HUES6 (cell line): ENCODE results near the gene RAP1GAP2.
"Not testable (repeated sequence)": the region's sequence is repeated elsewhere in the genome, so short reads cannot be mapped to it uniquely, and the experiment has no call there.

Experiments
- H3K27ac ChIP-seq: 2 replicates; pipeline ENCODE4 v1.7.0; 2013; ENCODE audit warnings: low read depth, mild to moderate bottlenecking, low read length, inconsistent platforms
- H3K27me3 ChIP-seq: 2 replicates; pipeline ENCODE4 v1.6.1; 2013; ENCODE audit warnings: low read length; ENCODE audit not compliant: control insufficient read depth, insufficient read depth
- H3K36me3 ChIP-seq: 2 replicates; pipeline ENCODE4 v1.6.1; 2013; ENCODE audit warnings: low read length; ENCODE audit not compliant: control insufficient read depth, insufficient read depth
- H3K4me1 ChIP-seq: 2 replicates; pipeline ENCODE4 v1.6.1; 2013; ENCODE audit warnings: low read length; ENCODE audit not compliant: control insufficient read depth, insufficient read depth
- H3K4me3 ChIP-seq: 2 replicates; pipeline ENCODE4 v1.5.1; 2013; ENCODE audit warnings: low read depth, low read length
- H3K9ac ChIP-seq: one replicate; pipeline ENCODE4 v1.6.1; 2013; ENCODE audit warnings: mild to moderate bottlenecking, low read length
- H3K9me3 ChIP-seq: 2 replicates; pipeline ENCODE4 v1.6.1; 2013; ENCODE audit warnings: low read depth, low read length; ENCODE audit not compliant: control insufficient read depth, insufficient read depth

The RAP1GAP2 gene

DNA sequence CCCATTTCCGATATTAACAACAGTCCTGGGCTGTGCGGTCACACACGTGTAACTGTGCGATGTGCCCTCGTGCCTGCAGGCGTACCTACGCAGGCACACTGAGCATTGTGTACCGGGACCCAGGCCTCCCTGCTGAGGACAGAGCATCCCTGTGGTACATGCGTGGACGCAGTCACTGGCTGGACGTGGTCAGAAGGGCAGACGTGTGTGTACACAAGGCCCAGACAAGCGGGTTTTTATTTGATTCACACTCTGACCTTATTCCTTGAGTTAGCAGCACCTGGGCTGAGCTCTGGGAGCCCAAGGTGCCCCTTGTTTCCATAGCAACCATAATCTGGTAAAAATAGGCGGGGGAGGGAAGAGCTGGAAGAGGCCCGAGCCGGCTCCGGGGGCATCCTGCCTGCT is 19.5 kb downstream of the RAP1GAP2 start:
- Histone ChIP-seq H3K9me3 (no peaks in the 10 kb centered on the region), H3K27me3 (no peaks in the 10 kb centered on the region), H3K9ac (no peak overlapping the region), H3K4me1 (peaks cover 20% of the 10 kb centered on the region; the same call in 1 of the 2 replicates), H3K4me3 (no peak overlapping the region), H3K27ac (no peak overlapping the region), H3K36me3 (no peaks in the 10 kb centered on the region)

DNA sequence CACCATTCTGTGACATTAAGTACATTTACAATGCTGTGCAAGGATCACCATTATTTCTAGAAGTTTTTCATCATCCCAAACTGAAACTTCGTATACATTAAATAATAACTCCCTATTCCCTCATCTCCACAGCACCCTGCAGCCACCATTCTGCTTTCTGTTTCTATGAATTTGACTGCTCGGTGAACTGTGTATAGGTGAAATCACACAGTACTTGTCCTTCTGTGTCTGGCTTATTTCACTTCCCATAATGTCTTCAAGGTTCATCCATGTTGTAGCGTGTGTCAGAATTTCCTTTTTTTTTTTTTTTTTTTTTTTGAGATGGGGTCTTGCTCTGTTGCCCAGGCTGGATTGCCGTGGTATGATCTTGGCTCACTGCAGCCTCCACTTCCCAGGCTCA is 20.4 kb downstream of the RAP1GAP2 start:
- H3K27me3 ChIP-seq = no peaks in the 10 kb centered on the region
- no peaks in the 10 kb centered on the region for H3K36me3 ChIP-seq
- H3K27ac ChIP-seq = no peak overlapping the region
- peaks cover 20% of the 10 kb centered on the region; the same call in 1 of the 2 replicates for H3K4me1 ChIP-seq
- no peak overlapping the region for H3K4me3 ChIP-seq
- no peak overlapping the region for H3K9ac ChIP-seq
- H3K9me3 ChIP-seq = no peaks in the 10 kb centered on the region

- H3K4me3 ChIP-seq, H3K27me3 ChIP-seq, H3K27ac ChIP-seq, H3K9me3 ChIP-seq, H3K36me3 ChIP-seq, H3K9ac ChIP-seq: not testable (repeated sequence)
- peaks cover 13% of the 10 kb centered on the region; the same call in 1 of the 2 replicates for H3K4me1 ChIP-seq
These were observed 23.1 kb downstream of the RAP1GAP2 start for GRCh38 chr17:2819294-2819693.

- no peaks in the 10 kb centered on the region for H3K9me3 ChIP-seq
- no peaks in the 10 kb centered on the region for H3K36me3 ChIP-seq
- H3K4me1 ChIP-seq = peaks cover 6% of the 10 kb centered on the region; the same call in 1 of the 2 replicates
These were observed 23.8 kb downstream of the RAP1GAP2 start for GRCh38 chr17:2819921-2820501.

GRCh38 chr17:2821868-2822267 is 25.6 kb downstream of the RAP1GAP2 start:
- no peaks in the 10 kb centered on the region for H3K27me3 ChIP-seq
- H3K4me3 ChIP-seq = no peak overlapping the region
- H3K27ac ChIP-seq = no peak overlapping the region

More at GRCh38 chr17:2819921-2820501, 23.8 kb downstream of the RAP1GAP2 start:
- H3K27ac ChIP-seq = no peak overlapping the region
- no peaks in the 10 kb centered on the region for H3K27me3 ChIP-seq
- no peak overlapping the region for H3K4me3 ChIP-seq
- no peak overlapping the region for H3K9ac ChIP-seq

GRCh38 chr17:2822358-2822757 is 26.1 kb downstream of the RAP1GAP2 start:
- no peak overlapping the region for H3K27ac ChIP-seq
- no peaks in the 10 kb centered on the region for H3K9me3 ChIP-seq
- H3K9ac ChIP-seq = no peak overlapping the region
- H3K27me3 ChIP-seq = no peaks in the 10 kb centered on the region
- no peaks in the 10 kb centered on the region for H3K4me1 ChIP-seq
- H3K4me3 ChIP-seq = no peak overlapping the region
- H3K36me3 ChIP-seq = no peaks in the 10 kb centered on the region

More at GRCh38 chr17:2821868-2822267, 25.6 kb downstream of the RAP1GAP2 start:
- no peaks in the 10 kb centered on the region for H3K9me3 ChIP-seq
- no peaks in the 10 kb centered on the region for H3K36me3 ChIP-seq
- H3K4me1 ChIP-seq = no peaks in the 10 kb centered on the region
- no peak overlapping the region for H3K9ac ChIP-seq

DNA sequence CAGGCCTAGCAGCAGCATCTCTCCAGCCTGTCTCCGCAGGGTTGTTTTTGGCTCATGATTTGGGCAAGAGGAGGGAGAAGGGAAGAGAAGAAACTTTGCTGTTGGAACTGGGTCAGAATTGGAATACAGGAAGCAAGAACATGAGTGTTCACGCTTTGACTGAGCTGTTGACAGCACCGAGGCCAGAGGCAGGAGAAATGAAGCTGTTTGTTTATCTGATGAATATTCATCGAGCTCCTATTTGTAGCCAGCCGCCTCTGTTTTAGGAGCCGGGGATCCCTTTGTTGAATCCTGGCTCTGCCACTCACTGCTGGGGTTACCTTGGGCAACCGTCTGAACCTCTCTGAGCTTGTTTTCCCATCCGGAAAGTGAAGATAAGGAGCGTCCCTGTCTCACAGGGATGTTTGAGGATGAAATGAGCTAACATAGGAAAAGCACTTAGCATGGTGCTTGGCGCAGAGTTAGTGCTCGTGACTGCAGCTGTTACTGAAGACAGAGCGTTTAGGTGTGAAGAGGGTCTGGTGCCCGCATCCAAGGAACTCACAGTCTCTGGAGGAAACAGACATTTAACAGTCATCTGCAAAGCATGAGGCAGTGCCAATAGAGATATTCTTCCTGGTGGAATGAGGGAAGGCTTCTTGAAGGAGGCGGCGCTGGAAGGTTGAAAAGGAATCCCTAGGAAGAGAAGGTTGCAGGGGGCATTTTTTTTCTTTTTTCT is 29.2 kb downstream of the RAP1GAP2 start:
- Histone ChIP-seq H3K27me3 (no peaks in the 10 kb centered on the region), H3K36me3 (no peaks in the 10 kb centered on the region), H3K9me3 (no peaks in the 10 kb centered on the region), H3K4me1 (peaks cover 3% of the 10 kb centered on the region; the same call in 1 of the 2 replicates), H3K27ac (no peak overlapping the region), H3K4me3 (no peak overlapping the region), H3K9ac (no peak overlapping the region)

DNA sequence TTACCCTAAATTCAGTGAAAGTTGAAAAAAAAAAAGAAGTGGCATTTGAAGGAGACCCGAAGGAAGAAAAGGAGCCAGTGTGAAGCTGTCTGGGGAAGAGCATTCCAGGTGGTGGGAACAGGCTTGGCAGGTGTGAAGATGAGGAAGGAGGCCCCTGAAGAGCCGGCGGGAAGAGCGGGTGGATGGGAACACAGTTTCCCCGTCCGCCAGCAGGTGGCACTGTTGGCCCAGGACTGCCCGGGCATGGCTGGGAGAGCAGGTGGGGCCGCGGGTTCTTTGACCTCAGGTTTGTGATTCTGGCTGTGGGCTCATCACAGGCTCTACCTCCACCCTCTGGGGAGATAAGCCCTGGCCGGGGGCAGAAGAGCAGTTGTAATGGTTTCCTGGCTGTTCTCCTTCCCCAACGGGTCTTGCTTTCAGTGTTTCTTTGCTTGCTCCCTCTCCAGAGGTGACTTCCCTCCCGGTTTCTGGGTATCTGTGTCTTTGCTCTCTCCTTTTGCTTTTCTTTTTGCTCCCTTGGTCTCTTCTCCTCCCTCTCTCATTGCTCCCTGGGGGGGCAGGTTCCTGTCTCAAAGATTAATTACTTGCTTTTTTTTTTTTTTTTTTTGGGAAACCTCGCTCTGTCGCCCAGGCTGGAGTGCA is 32.3 kb downstream of the RAP1GAP2 start:
- H3K4me3 ChIP-seq = no peak overlapping the region
- H3K36me3 ChIP-seq = no peaks in the 10 kb centered on the region
- H3K4me1 ChIP-seq = peaks cover 3% of the 10 kb centered on the region; the same call in 1 of the 2 replicates
- H3K27me3 ChIP-seq = no peaks in the 10 kb centered on the region
- H3K27ac ChIP-seq = no peak overlapping the region
- no peaks in the 10 kb centered on the region for H3K9me3 ChIP-seq
- no peak overlapping the region for H3K9ac ChIP-seq

DNA sequence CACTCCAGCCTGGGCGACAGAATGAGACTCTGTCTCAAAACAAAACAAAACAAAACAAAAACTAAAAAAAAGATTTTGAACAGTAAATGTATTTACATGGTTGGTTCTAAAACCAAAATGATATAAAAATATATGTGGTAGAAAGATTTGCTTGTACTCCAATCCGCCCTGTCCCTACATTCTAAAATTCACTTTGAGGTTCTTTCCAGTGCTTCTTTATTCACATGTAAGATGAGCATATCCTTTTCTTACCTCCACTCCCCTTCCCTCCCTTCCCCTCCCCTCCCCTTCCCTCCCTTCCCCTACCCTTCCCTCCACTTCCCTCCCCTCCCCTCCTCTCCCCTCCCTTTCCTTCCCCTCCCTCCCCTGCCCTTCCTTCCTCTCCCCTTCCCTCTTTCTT is 34.4 kb downstream of the RAP1GAP2 start:
- Histone ChIP-seq H3K36me3 (no peaks in the 10 kb centered on the region), H3K4me3 (no peak overlapping the region), H3K4me1 (peaks cover 7% of the 10 kb centered on the region; the same call in 1 of the 2 replicates), H3K9ac (no peak overlapping the region), H3K9me3 (no peaks in the 10 kb centered on the region), H3K27me3 (no peaks in the 10 kb centered on the region), H3K27ac (no peak overlapping the region)

- Histone ChIP-seq H3K36me3 (no peaks in the 10 kb centered on the region), H3K27me3 (no peaks in the 10 kb centered on the region), H3K4me1 (peaks cover 5% of the 10 kb centered on the region; the same call in 1 of the 2 replicates), H3K9me3 (no peaks in the 10 kb centered on the region), H3K27ac (no peak overlapping the region), H3K9ac (no peak overlapping the region), H3K4me3 (no peak overlapping the region)
These were observed 39.5 kb downstream of the RAP1GAP2 start for GRCh38 chr17:2835780-2836179.

DNA sequence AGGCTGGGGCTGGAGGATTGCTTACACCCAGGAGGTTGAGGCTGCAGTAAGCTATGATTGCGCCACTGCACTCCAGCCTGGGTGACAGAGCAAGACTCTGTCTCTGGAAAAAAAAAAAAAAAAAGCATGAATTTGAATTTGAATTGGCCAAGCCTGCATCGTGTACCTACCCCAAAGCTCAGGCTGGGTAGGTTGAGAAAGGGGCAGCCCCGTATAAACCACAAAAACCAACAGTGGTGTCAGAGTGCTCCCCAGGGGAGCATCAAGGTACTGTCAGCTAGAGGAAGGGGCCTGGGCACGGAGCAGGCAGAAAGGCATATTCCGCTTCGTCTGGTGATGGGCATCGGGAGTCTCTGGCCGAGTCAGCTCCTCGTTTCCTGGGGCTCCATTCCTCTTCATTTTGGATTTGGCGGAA is 40.9 kb downstream of the RAP1GAP2 start:
- Histone ChIP-seq H3K27me3 (no peaks in the 10 kb centered on the region), H3K4me1 (peaks cover 11% of the 10 kb centered on the region; the same call in 1 of the 2 replicates)

More for the DNA sequence above, 40.9 kb downstream of the RAP1GAP2 start:
- Histone ChIP-seq H3K9me3 (no peaks in the 10 kb centered on the region), H3K9ac (no peak overlapping the region), H3K27ac (no peak overlapping the region), H3K36me3 (no peaks in the 10 kb centered on the region), H3K4me3 (no peak overlapping the region)
